CD4-positive, alpha-beta T cell treated with Interleukin-17A for 4 hours (primary cell): Measurements from ENCODE around the gene NCKIPSD.
A peak's percentile ranks its signal among the peaks of the same experiment; 100 is the strongest.

Experiments used
- DNase-seq: peaks from one replicate; pipeline ENCODE4 v3.0.0-alpha.2; 2020; ENCODE audit warnings: mixed read lengths

Gene NCKIPSD

DNA sequence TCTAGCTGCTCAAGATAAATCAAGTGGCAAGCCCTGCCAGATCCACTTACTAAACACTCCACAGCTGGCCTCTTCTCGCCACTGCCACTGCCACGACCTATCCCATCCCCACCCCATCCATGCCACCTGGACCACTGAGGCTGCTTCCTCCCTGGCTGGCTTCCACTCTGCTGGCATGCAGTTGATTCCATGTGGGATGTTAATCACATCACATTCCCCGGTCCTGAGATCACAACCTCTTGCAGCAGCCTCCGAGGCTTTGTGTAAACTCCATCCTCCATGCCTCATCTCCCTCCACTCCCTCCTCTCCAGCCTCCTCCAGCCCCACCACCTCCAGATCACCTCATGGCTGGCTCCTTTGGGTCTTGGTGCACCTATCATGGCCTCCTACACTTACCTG, 7.7 kb downstream of the NCKIPSD start:
- no peak for DNase-seq

DNA sequence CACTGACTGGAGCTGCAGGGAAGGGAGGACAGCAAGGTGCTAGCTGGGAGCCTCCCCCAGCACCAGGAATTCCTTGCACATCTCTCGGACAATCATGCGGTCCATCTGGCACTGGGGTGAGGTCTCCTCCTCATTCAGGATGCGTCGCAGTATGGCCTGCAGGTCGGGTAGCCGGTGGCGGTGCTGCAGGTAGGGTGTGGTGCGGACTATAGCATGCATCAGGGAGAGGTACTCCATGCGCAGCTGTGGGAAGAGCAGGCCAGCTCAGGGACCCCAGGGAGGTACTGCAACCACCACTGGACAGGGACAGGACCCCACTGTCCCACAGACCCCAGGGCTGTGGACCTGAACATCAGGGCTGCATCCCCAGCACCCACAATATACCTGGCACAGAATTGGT, 11.2 kb downstream of the NCKIPSD start:
- DNase-seq = no peak

GRCh38 chr3:48672522-48672921, 13.2 kb downstream of the NCKIPSD start:
- DNase-seq = no peak

DNA sequence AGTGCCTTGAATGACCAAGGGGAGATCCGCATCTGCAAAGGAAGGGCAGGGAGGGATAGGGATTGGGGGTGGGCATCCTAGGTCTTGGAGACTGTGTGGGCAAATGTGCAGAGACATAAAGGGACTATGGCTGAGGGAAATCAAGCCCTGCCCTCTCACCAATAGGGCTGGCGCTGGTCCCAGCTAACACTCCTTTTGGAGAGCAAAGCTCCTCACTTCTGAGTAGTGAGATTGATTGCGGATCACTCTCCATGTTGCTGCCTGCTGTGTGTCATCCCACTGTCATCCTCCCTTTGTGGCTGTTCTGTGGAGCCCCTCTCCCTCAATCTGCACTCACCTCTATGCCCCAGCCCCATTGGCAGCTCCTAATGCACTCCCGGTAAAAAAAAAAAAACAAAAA, 20.8 kb downstream of the NCKIPSD start:
- DNase-seq = no peak

- no peak for DNase-seq
These were observed 21.4 kb downstream of the NCKIPSD start for GRCh38 chr3:48664313-48664644.

DNA sequence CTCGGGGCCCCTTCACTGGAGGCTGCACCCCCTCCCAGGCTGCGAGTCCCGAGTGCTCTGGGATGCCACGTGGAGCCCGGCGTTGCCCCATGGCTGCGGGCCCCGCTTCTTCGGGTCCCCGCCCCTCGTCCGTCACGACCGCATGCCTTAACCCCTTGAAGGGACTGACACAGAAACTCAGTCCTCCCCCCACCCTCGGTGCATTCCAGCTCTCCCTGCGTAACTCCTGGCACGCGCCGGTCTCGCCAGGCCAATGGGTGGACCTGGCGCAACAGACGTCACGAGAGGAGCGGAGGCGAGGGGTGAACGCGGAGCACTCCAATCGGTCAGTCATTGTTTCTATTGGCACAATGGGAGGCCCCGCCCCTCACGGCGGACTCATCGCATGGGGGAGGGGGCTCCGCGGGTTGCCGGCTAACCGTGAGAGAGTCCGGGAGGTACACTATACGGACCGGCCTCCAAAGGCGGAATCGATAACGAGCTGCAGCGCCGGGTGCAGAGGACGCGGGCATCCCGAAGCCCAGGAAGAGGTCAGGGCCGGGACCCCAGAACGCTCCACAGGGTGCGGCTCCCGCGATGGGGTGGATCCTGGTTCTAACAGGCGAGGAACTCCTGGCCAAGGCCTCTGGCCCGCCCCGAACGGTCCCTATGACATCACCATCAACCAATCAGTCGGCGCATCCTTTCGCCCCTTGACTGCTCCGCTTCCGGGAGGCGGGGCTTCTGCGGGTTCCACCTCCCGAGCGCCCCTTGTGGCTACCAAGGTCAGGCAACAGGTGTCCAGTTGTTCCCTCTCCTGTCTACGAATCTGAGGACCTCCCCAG, 22.0 kb downstream of the NCKIPSD start:
- DNase-seq = peak; percentile 85

DNA sequence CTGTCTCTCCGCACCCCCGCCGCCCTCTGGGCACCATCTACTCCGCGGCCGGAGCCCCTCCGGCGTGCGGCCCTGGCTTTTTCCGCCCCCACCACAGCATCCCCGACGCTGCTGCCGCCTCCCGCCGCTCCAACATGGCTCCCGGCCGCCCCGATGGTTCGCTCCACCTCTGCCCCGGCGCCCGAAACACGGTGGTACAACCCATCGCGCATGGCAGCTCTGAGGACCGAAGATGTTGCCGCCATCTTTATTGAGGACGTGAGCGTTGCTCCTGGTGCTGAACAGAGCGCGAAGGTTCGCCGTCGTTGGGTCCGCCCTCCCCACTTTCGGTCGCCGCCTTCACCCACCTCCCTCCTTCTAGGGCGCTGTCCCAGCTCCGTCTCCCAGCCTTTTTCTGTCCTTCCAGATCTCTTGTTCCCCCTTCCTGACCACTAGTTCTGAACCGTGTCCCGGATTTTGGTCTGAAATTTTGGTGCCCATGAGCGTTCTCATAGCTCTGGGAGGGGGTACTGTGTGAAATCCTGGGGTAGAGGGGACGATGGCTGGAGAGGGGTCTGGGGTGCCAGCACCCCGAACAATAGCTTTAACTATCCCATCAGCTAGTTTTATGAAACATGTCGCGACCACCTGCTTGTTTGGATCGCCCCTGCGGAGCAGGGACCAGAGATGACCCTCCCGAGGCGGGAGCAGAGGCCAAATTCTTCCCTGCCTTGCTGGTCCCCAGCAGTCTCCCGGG, 22.8 kb downstream of the NCKIPSD start, which contains the start of gene CELSR3:
Gene CELSR3 (minus strand): TSS at position 134 of the 736 bp plus-strand sequence. CDS start 252 bp downstream, outside the sequence.
- DNase-seq = peak; percentile 51

DNA sequence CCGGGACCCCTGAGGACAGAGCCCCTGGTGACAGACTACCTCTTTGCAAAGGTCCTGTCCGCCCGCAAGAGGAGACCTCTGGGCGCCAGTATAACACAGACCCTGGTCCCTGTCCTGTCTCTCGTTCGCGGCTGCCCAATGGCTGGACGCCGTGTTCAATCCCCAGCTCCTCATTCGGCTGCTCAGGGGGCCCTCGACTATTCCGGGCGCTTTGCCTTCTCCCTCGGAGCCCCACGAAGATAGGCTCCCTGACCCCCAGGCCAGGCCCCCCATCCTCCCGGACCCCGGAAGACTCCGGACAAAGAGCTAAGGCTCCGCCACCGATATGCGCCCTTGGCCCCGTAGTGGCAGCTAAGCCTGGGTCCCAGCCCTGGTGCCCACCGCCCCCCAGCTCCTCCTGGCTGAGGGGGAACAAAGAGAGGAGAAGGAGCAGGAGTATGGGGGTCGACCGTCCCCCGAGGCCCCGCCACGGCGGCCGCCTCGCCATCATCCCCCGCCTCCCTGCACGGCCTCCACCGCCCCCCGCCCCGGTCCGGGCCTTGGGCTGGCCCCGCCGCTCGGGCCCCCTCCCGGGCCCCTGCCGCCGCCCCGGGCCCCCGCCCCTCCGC, 23.5 kb downstream of the NCKIPSD start:
- DNase-seq = no peak

- peak; percentile 77 for DNase-seq
These were observed 24.1 kb downstream of the NCKIPSD start for GRCh38 chr3:48661501-48662144.

GRCh38 chr3:48660800-48661400, 24.8 kb downstream of the NCKIPSD start:
- no peak for DNase-seq

GRCh38 chr3:48656841-48657281, 28.9 kb downstream of the NCKIPSD start:
- peak; percentile 22 for DNase-seq

GRCh38 chr3:48656061-48656840, 29.5 kb downstream of the NCKIPSD start:
- peak; percentile 87 for DNase-seq

DNA sequence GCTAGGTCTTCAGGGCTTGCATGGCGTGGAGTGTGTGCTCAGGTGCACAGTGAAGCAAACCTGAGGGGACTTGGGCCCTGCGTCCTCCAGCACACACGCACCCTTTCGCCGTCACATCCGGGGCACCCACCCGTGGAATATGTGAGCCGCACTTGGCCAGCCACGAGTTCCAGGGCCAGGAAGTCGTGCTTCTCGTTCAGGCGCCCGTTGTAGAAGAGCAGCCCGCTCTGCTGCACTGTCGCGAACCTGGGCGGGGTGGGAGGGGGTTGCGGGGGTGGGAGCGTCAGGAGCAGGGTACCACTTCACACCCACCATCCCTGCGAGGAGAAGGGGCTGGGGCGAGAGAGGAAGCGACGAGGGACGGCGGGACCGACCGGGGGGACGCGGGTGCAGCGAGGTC, 30.1 kb downstream of the NCKIPSD start:
- peak; percentile 59 for DNase-seq

DNA sequence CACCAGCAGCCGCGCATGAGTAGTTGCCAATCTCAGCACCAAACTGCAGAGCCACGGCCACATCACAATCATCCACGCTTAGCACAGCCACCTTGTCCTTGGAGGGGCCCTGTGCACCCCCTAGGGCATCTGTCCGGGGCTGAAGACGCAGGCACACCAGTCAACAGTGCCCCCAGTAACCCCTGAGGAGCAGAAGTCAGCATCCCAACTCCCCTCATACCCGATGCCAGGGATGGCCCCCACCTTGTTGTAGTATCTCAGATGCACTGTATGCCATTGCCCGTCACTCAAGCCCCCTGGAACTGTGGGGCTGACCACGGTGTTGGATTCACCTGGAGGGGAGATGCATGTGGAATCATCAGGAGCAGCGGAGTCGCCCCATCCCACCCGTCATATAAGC, 30.7 kb downstream of the NCKIPSD start:
- DNase-seq = no peak

DNA sequence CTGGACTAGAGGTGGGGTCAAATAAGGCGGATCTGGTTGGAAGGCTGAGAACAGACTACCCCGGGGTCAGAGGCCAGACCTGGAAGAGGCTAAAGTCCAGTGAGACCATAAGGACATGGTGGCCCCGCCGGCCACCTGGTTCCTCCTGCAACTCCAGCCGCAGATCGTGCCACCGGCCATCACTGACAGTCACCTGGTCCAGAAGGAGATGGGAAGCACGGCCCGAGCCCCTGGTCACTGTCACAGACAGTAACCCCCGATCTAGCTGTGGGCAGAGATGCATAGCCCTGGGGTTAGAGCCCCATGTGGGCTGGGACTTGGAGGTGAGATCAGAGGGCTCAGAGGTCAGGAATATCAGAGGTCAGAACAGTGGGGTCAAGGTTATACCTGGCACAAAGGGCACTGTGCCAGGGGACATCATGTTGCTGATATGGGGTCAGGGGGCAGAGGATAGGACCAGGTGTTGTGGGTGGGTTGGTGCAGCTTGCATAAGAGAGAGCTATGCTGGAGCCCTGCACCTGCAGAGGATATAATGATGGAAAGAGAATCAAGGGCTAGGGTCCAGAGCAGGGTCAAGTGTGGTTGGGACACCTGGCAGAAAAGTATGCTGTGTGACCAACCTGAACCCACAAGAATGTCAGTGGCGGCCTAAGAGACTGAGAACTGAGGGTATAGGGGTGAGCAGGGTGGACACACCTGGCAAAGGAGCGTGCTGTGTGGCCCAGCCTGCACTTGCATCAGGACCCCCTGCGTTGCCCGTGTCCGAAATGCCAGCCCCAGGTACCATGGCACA, 32.6 kb downstream of the NCKIPSD start:
- DNase-seq = no peak

GRCh38 chr3:48651771-48652170, 33.9 kb downstream of the NCKIPSD start:
- no peak for DNase-seq

DNA sequence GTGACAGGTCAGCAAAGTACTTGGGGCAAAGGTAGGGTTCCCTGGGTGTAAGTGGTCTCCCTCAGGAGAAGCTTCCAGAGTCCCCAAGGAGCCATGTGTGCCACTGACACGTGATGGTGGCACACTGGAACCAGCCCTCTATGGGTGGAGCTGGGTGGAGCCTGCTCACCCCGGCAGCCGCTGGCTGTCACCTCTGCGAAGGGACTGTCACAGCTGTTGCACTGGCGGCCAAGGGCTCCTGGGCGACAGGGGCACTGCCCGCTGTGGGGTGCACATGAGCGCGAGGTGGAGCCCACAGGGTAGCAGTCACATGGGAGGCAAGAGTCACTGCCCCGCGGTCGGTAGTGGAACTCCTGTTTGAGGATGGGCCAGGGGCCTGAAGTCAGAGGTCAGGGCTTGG, 35.0 kb downstream of the NCKIPSD start:
- no peak for DNase-seq

DNA sequence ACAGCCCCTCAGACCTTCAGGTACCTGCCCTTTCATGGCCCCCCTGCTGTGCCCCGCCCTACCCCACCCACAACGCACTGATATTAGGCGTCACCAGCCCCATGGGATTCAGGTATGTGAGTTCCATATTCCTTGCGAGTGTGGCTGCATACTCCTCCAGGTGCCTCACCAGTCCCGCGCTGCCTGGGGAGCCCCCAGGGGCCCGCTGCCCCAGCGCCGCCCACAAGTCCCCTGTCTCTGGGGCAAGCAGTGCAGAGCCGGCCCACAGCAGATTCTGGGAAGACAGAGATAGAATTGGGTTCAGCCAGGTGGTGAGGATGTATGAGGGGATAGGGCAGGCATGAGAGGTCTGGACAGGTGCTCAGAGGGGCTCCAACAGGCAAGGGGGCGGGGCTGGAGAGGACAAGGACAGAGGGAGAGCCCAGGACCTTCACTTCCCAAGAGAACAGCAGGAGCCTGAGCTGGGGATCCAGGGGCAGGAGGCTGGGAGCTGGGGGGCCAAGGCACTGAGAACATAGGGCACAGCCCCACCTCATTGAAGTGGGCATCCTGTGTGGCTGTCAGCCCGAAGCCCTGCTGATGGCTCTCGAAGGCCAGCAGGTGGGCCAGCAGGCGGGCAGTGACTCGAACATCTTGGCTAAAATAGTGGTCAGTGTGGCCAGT, 37.4 kb downstream of the NCKIPSD start:
- DNase-seq = no peak

DNA sequence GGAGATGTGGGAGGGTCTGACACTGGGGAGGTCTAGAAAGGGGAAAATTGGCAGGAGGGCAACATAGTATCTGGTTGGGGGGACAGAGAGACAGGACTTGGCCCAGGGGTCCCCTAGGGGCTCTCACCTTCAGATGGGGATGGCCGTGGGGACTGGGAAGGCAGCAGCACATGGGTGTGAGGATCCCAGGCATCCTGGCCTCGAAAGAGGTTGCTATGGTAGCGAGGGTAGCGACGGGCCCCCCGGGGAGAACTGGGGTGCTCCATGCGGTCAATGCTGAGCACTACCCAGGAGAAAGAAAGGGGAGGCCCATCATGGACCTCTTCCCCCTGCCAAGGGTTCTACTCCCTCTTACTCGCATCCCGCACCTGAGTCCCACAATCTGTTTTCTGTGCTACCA, 38.0 kb downstream of the NCKIPSD start:
- no peak for DNase-seq
